K562 (cell line): ENCODE measurements around the gene KLHDC2.

Experiments
- TCFL5 ChIP-seq: fragments of 250-450 bp; sonication (Bioruptor Pico); conservative IDR thresholded peaks from 2 replicates; pipeline ENCODE4 v1.6.1; 2021; ENCODE audit warnings: mild to moderate bottlenecking, moderate library complexity, matching md5 sums
- TF ChIP-seq, protein P1 (sequence below): fragments of 450-650 bp; IDR thresholded peaks from 2 replicates; pipeline ENCODE4 v1.6.1; 2016
- TF ChIP-seq, protein P2 (sequence below): IDR thresholded peaks from 2 replicates; pipeline ENCODE4 v1.6.1; 2011; ENCODE audit not compliant: insufficient read length; ENCODE audit errors: extremely low read depth

DNA sequence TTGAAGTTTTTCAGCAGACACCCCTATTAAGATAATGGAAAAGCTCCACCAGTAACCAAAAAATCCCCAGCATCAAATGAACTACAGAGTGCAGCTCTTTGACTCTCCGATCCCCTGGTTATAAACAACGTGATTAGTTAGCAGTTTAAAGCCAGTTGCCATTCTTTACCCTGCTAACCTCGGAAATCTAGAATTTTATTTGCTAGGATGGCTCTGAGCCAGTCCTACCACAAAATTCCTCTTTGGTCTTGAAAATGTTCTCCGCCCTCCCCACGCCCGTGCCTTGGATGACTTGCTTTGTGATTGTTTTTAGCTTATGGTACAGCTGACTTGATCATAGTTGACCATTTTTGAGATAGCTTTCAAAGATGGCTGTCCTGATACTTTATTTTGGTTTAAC is 1.2 kb downstream of the KLHDC2 start:
- TF ChIP-seq, protein P1, sequence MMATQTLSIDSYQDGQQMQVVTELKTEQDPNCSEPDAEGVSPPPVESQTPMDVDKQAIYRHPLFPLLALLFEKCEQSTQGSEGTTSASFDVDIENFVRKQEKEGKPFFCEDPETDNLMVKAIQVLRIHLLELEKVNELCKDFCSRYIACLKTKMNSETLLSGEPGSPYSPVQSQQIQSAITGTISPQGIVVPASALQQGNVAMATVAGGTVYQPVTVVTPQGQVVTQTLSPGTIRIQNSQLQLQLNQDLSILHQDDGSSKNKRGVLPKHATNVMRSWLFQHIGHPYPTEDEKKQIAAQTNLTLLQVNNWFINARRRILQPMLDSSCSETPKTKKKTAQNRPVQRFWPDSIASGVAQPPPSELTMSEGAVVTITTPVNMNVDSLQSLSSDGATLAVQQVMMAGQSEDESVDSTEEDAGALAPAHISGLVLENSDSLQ = no peak
- TF ChIP-seq TCFL5 = no peak
- TF ChIP-seq, protein P2, sequence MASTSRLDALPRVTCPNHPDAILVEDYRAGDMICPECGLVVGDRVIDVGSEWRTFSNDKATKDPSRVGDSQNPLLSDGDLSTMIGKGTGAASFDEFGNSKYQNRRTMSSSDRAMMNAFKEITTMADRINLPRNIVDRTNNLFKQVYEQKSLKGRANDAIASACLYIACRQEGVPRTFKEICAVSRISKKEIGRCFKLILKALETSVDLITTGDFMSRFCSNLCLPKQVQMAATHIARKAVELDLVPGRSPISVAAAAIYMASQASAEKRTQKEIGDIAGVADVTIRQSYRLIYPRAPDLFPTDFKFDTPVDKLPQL = no peak
